GM13976 (cell line): ENCODE measurements around the gene MLKL.

Source experiments
- DNase-seq: peaks from one replicate; pipeline ENCODE4 v3.0.0; 2012; ENCODE audit warnings: low spot score
- CTCF ChIP-seq: IDR thresholded peaks from 2 replicates; pipeline ENCODE4 v1.5.1; 2012; ENCODE audit warnings: borderline replicate concordance, mild to moderate bottlenecking; ENCODE audit not compliant: insufficient read depth; ENCODE audit errors: extremely low read depth, missing control alignments, control extremely low read depth
- in situ Hi-C: fragments of 300-500 bp; cut with MboI; formaldehyde crosslinking; loops from one replicate; pipeline ENCODE4 v1.12.0; 2022; ENCODE audit warnings: low sequenced_read_pairs, mixed read lengths, inconsistent platforms; ENCODE audit not compliant: unreplicated experiment

The MLKL gene

GRCh38 chr16:74626741-74627416, 73.8 kb downstream of the MLKL start:
- in situ Hi-C loops = no loop called here

GRCh38 chr16:74625500-74626350, 74.9 kb downstream of the MLKL start:
- no peak for DNase-seq
- in situ Hi-C loops = no loop called here
- TF ChIP-seq CTCF = no peak

More at GRCh38 chr16:74626741-74627416, 73.8 kb downstream of the MLKL start:
- TF ChIP-seq CTCF = no peak
- peak; percentile 46 for DNase-seq

GRCh38 chr16:74623839-74624235, 76.8 kb downstream of the MLKL start:
- in situ Hi-C loops = loop anchor here (25.0 kb wide), 1 partner anchor 162 kb away; no protein-coding TSS in a partner anchor
- no peak for TF ChIP-seq CTCF
- DNase-seq = no peak

- DNase-seq = peak; percentile 47
- no peak for TF ChIP-seq CTCF
- in situ Hi-C loops = loop anchor here (25.0 kb wide), 1 partner anchor 161 kb away; no protein-coding TSS in a partner anchor
These were observed 77.3 kb downstream of the MLKL start for GRCh38 chr16:74623214-74623838.

- in situ Hi-C loops = loop anchor here (25.0 kb wide), 1 partner anchor 160 kb away; no protein-coding TSS in a partner anchor
- no peak for DNase-seq
- TF ChIP-seq CTCF = no peak
These were observed 78.7 kb downstream of the MLKL start for GRCh38 chr16:74622005-74622404.
